ENCODE results near the gene USP20. TPM values are rescaled to one million over a fixed set of nuclear protein-coding genes. Genes with fewer than 3 reads are reported as not detected.

Gene USP20
- total and polyA plus RNA-seq, 2 experiments from 2014 or later: 32.7 to 47.3 TPM

GRCh38 chr9:129906298-129906697 is 71.0 kb downstream of the USP20 start:
- Histone ChIP-seq H3K27ac (no peak overlapping the region), H3K36me3 (peaks cover 21% of the 10 kb centered on the region), H3K27me3 (no peaks in the 10 kb centered on the region), H3K4me3 (no peak overlapping the region), H3K9me3 (ENCODE audit: low read depth) (no peaks in the 10 kb centered on the region), H3K4me1 (ENCODE audit: low read depth) (no peaks in the 10 kb centered on the region)
- TF ChIP-seq CTCF (IDR thresholded peaks at IDR 0.05; ENCODE audit: low read depth, low read length): no peak
- no peak for DNase-seq (ENCODE audit: low read depth in 1 of 2, low spot score in 1 of 2)

GRCh38 chr9:129907201-129907600 is 71.9 kb downstream of the USP20 start:
- Histone ChIP-seq H3K4me1 (ENCODE audit: low read depth) (no peaks in the 10 kb centered on the region), H3K36me3 (peaks cover 14% of the 10 kb centered on the region), H3K27me3 (no peaks in the 10 kb centered on the region), H3K27ac (no peak overlapping the region), H3K4me3 (no peak overlapping the region), H3K9me3 (ENCODE audit: low read depth) (no peaks in the 10 kb centered on the region)
- DNase-seq (ENCODE audit: low read depth in 1 of 2, low spot score in 1 of 2): no peak
- no peak for TF ChIP-seq CTCF (IDR thresholded peaks at IDR 0.05; ENCODE audit: low read depth, low read length)

GRCh38 chr9:129908906-129909305 is 73.6 kb downstream of the USP20 start:
- no peak overlapping the region for H3K4me3 ChIP-seq
- H3K36me3 ChIP-seq: peaks cover 10% of the 10 kb centered on the region
- TF ChIP-seq CTCF (IDR thresholded peaks at IDR 0.05; ENCODE audit: low read depth, low read length): no peak
- no peak overlapping the region for H3K27ac ChIP-seq
- H3K27me3 ChIP-seq: no peaks in the 10 kb centered on the region
- no peaks in the 10 kb centered on the region for H3K9me3 ChIP-seq (ENCODE audit: low read depth)
- no peaks in the 10 kb centered on the region for H3K4me1 ChIP-seq (ENCODE audit: low read depth)
- no peak for DNase-seq (ENCODE audit: low read depth in 1 of 2, low spot score in 1 of 2)

- Histone ChIP-seq H3K27me3 (no peaks in the 10 kb centered on the region), H3K36me3 (peaks cover 11% of the 10 kb centered on the region), H3K4me1 (ENCODE audit: low read depth) (no peaks in the 10 kb centered on the region), H3K4me3 (no peak overlapping the region), H3K9me3 (ENCODE audit: low read depth) (no peaks in the 10 kb centered on the region), H3K27ac (no peak overlapping the region)
- TF ChIP-seq CTCF (IDR thresholded peaks at IDR 0.05; ENCODE audit: low read depth, low read length): no peak
- no peak for DNase-seq (ENCODE audit: low read depth in 1 of 2, low spot score in 1 of 2)
Observed at GRCh38 chr9:129909851-129910250, 74.6 kb downstream of the USP20 start.

DNA sequence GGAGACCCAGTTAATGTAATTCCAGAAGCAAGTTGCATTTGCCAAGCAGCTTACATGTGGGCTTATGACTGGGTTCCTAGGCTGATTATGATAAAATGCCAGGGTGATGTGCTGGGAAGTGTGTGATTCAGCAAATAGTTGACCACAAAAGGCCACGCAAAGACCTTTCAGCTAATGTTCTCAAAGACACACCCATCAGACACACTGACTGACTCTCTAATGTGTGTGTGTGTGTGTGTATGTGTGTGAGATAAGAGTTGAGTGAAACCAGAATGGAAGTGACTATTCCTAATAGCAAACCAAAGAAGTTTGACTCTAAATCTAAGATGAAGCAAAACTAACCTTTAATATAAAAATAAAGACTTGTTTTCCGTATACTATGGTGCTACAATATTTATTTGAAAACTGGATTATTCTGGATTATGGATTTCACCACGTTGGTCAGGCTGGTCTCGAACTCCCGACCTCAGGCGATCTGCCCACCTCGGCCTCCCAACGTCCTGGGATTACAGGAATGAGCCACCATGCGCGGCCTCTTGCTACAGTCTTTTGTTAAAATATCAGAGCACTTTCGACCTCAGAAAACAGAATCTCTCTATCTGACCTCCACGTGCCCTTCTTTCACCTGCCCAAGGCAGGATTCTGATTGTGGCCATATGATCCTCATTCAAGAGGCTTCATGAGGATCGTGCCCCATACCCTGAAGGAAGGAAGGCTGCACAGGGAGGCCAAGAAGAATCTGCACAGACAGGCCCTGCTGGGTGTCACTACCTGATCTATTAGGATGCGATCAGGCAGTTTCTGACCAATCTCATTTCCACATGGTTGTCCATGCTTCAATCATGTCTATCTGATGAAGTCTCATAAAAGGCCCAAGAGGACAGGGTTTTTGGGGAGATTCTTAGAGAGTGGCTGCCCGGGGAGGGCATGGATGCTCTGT is 75.6 kb downstream of the USP20 start:
- no peaks in the 10 kb centered on the region for H3K27me3 ChIP-seq
- no peak overlapping the region for H3K27ac ChIP-seq
- peak in 1 of 2 donors; percentile 99 for DNase-seq (ENCODE audit: low read depth in 1 of 2, low spot score in 1 of 2)
- H3K9me3 ChIP-seq (ENCODE audit: low read depth): no peaks in the 10 kb centered on the region
- TF ChIP-seq CTCF (IDR thresholded peaks at IDR 0.05; ENCODE audit: low read depth, low read length): no peak
- H3K4me1 ChIP-seq (ENCODE audit: low read depth): no peaks in the 10 kb centered on the region
- H3K36me3 ChIP-seq: peaks cover 11% of the 10 kb centered on the region
- no peak overlapping the region for H3K4me3 ChIP-seq

All from cardiac muscle cell (in vitro differentiated cells and primary cell).